AG09309 (cell line): ENCODE results near the gene PAPSS2.
A peak's percentile ranks its signal among the peaks of the same experiment; 100 is the strongest.
"Not testable (repeated sequence)": the region's sequence is repeated elsewhere in the genome, so short reads cannot be mapped to it uniquely, and the experiment has no call there.

Experiments
- DNase-seq: peaks from one replicate; pipeline ENCODE4 v3.0.0-alpha.2; 2010; ENCODE audit warnings: low read depth
- H3K4me3 ChIP-seq: 2 replicates; pipeline ENCODE4 v1.5.1; 2011; ENCODE audit warnings: mild to moderate bottlenecking, low read depth, low read length, moderate library complexity; ENCODE audit not compliant: control insufficient read depth
- TF ChIP-seq, protein P1 (sequence below): IDR thresholded peaks from 2 replicates; pipeline ENCODE4 v1.5.1; 2011; ENCODE audit warnings: mild to moderate bottlenecking, low read depth, low read length, inconsistent platforms; ENCODE audit not compliant: insufficient read depth, control insufficient read depth; ENCODE audit errors: missing control alignments

Gene PAPSS2

GRCh38 chr10:87724789-87725188, 65.1 kb downstream of the PAPSS2 start:
- TF ChIP-seq, protein P1, sequence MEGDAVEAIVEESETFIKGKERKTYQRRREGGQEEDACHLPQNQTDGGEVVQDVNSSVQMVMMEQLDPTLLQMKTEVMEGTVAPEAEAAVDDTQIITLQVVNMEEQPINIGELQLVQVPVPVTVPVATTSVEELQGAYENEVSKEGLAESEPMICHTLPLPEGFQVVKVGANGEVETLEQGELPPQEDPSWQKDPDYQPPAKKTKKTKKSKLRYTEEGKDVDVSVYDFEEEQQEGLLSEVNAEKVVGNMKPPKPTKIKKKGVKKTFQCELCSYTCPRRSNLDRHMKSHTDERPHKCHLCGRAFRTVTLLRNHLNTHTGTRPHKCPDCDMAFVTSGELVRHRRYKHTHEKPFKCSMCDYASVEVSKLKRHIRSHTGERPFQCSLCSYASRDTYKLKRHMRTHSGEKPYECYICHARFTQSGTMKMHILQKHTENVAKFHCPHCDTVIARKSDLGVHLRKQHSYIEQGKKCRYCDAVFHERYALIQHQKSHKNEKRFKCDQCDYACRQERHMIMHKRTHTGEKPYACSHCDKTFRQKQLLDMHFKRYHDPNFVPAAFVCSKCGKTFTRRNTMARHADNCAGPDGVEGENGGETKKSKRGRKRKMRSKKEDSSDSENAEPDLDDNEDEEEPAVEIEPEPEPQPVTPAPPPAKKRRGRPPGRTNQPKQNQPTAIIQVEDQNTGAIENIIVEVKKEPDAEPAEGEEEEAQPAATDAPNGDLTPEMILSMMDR = no peak
- H3K4me3 ChIP-seq = no peak overlapping the region
- no peak for DNase-seq

GRCh38 chr10:87729940-87730339, 70.3 kb downstream of the PAPSS2 start:
- DNase-seq = no peak
- no peak overlapping the region for H3K4me3 ChIP-seq
- TF ChIP-seq, protein P1 = no peak

DNA sequence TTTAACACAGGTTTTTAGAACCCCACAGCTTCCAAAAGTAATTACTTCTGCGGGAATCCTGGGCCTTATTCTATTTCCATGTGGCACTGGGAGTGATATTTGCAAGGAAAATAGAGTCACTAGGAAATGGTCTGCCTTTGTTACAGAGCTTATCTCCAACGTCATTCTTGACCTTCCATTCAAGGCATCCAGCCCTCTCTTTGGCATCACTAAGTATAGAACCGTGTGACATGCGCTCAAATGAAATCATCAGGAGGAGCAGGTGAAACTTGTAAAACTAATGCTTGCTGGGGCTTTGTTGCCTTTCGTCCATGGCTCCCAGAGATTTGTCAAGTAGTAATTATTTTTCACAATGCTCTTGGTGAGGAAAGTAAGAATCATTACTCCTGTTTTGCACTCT, 73.4 kb downstream of the PAPSS2 start:
- TF ChIP-seq, protein P1 = no peak
- DNase-seq = no peak
- no peak overlapping the region for H3K4me3 ChIP-seq

DNA sequence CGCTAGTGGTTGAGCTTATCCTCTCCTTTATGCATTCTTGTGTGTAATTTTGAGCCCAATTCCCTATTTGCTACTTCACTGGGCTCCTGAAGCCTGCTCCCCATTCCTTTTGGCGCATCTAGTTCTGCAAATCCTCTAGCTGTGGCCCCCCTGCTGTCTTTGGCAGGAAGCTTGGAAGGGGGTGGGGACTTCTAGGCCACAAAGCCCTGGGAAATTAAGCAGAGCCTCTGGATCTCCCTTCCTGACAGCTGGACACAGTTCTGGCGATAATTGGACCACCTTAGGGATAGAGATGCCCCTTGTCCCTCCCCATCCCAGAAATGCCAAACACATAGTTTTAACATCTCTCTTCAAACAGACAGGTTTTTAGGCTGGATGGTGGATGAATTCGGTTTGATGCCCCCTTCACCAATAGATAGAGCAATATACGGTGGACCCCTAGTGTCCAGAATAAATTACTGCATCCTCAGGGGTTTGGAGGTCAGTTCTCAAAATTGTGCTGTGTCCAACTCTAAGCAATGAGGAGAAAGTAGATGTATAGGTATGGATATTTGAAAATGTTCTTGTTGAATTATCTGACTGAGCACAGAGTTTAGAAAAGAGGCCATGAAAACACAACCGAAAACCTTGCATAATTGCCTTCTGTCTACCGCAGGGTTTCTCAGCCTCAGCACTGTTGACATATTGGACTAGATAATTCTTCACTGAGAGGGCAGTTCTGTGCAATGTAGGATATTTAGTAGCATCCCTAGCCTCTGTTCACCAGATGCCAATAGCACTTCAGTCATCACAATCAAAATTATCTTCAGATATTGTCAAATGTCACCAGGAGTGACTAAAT, 75.5 kb downstream of the PAPSS2 start:
- no peak overlapping the region for H3K4me3 ChIP-seq
- DNase-seq = peak; percentile 16
- TF ChIP-seq, protein P1 = peak; percentile 69

- DNase-seq, H3K4me3 ChIP-seq: not testable (repeated sequence)
These were observed 78.6 kb downstream of the PAPSS2 start for GRCh38 chr10:87738253-87738652.

GRCh38 chr10:87739703-87740102, 80.0 kb downstream of the PAPSS2 start:
- TF ChIP-seq, protein P1 = no peak
- DNase-seq = no peak
- H3K4me3 ChIP-seq = no peak overlapping the region

DNA sequence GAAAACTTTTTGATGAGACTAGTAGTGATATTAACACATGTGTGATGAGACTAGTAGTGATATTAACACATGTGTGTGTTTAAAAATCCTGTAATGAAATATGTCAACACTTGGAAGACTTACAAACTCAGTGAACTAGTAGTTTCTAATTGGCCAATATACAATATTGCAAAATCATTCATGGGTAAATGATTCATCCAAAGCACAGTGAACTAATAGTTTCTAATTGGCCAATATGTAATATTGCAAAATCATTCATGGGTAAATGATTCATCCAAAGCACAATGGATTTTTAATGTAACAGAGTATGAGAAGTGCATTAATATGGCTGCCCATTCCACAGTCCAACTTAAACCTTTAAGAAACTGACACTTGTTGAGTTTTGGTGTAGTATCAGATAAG, 80.6 kb downstream of the PAPSS2 start:
- TF ChIP-seq, protein P1 = no peak
- H3K4me3 ChIP-seq = no peak overlapping the region
- peak; percentile 66 for DNase-seq

DNA sequence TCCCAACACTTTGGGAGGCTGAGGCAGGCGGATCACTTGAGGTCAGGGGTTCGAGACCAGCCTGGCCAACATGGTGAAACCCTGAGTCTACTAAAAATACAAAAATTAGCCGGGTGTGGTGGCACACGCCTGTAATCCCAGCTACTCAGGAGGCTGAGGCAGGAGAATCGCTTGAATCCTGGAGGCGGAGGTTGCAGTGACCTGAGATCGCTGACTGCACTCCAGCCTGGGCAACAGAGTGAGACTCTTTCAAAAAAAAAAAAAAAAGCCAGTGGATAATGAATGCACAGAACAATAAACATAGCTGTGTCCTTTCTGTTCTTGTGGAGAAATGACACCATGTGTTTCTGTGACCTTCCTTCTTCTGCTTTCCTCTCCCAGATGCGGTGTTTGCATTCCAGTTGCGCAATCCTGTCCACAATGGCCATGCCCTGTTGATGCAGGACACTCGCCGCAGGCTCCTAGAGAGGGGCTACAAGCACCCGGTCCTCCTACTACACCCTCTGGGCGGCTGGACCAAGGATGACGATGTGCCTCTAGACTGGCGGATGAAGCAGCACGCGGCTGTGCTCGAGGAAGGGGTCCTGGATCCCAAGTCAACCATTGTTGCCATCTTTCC, 83.4 kb downstream of the PAPSS2 start:
- DNase-seq, H3K4me3 ChIP-seq: not testable (repeated sequence)
